ENCODE data around the gene POP4.
A peak's percentile ranks its signal among the peaks of the same experiment; 100 is the strongest.
"Not testable (repeated sequence)": the region's sequence is repeated elsewhere in the genome, so short reads cannot be mapped to it uniquely, and the experiment has no call there.

The POP4 gene, protein sequence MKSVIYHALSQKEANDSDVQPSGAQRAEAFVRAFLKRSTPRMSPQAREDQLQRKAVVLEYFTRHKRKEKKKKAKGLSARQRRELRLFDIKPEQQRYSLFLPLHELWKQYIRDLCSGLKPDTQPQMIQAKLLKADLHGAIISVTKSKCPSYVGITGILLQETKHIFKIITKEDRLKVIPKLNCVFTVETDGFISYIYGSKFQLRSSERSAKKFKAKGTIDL

DNA sequence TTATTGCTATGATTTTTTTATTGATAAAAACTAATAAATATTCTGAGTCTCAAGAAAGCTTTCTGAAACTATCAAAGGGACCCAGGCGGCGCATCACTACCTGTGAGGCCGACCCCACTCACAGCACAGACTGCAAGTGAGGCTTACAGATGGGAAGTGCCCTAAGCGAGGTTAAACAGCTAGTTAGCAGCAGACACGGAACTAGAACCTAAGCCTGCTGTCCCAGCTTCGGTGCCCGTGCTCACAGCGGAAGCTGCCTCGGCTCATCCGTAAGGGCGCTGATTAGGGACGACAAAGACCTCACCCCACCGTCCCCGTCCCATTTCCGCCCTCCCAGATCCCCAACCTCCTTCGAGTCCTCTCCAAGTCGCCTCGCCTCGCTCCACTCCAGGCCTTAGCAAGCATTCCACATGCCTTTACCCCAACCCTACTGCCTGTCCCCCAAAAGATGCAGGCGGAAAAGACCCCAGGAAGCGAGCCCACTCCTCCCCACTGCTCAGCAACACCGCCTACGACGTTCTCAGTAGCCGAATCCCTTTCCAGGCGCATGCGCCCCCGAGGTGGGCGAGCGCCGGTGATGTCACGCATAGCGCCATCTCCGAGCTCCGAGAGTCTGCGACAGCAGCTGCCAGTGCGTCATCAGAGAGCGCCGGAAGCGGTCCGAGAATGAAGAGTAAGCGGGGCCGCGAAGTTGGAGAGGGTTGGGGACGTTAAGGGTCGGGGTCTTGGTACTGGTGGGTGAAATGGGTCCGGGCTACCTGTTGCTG lies at the start of gene POP4:
TSS of gene POP4 (plus strand) at position 631 of the 767 bp plus-strand sequence. CDS start at position 667, 36 bp downstream.
- DNase-seq, result peak; percentile 99

DNA sequence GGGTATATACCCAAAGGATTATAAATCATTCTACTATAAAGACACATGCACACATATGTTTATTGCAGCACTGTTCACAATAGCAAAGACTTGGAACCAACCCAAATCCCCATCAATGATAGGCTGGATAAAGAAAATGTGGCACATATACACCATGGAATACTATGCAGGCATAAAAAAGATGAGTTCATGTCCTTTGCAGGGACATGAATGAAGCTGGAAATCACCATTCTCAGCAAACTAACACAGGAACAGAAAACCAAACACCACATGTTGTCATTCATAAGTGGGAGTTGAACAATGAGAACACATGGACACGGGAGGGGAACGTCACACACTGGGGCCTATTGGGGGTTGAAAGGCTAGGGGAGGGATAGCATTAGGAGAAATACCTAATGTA lies 47.0 kb upstream of the POP4 start:
- not testable (repeated sequence) for DNase-seq

- no peak for DNase-seq
These were observed 46.3 kb upstream of the POP4 start for GRCh38 chr19:29559743-29560142.

DNA sequence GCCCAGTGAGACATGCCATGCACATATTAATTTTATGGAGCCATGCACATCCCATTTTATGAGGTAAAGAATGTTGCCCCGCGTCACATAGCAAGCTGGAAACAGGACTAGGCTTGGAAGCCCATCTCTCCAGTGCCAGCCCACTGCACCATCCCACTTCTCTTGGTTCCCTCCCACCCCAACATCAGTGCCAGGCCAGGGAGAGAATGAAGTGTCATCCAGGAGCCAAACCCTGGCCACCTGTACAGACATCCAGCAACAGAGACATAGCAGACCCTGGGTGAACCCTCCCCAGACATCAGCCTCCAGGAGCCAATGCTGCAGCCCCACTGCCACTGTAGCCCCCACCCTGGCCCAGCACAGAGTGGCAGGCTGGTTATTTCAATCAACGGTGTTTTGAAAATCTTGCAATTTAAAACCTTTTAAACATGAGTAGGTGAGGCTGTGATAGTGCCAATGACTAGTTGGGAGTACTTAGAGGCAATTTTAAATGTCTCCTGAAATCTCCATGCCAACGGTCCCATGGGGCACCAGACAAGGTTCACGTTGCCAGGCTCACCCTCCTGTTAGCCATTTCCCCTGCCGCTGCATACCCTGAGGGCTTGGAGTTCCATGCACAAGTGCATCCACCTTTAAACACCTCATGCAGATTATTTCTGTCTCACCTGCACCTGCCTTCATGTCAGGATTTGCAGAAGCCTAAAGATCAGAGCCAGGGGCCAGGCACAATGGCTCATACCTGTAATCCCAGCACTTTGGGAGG lies 45.6 kb upstream of the POP4 start:
- no peak for DNase-seq

GRCh38 chr19:29561601-29562000 lies 44.5 kb upstream of the POP4 start:
- no peak for DNase-seq

GRCh38 chr19:29562299-29563297 lies 43.5 kb upstream of the POP4 start:
- no peak for DNase-seq

DNA sequence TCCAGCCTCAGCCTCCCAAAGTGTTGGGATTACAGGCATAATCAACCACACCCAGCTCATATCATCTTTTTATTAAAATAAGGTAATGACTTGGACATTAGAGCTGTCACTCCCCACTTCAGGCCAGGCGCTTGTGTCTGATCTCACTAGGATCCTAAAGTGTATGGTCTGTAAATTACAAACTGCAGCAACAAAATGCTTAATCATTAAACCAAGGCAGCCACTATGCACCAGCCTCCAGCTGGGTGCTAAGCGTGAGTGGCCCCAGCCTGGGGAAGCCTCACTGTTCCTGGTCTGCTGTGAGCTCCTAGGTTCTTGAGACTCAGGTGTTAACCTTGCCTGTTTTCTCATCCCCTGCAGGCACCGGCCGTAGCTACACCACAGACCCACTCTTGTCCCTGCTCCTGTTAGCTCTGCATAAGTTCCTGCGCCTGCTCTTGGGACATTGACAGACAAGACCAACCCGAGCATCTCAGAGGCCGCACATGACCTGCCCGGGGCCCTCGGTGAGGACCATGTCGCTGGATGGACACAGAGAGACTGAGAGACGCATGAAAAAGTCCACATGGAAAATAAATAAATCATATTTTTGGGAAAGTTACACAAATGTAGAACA lies 42.5 kb upstream of the POP4 start:
- no peak for DNase-seq

- DNase-seq, result no peak
These were observed 41.5 kb upstream of the POP4 start for GRCh38 chr19:29564574-29565005.

GRCh38 chr19:29565171-29565570 lies 40.9 kb upstream of the POP4 start:
- no peak for DNase-seq

DNA sequence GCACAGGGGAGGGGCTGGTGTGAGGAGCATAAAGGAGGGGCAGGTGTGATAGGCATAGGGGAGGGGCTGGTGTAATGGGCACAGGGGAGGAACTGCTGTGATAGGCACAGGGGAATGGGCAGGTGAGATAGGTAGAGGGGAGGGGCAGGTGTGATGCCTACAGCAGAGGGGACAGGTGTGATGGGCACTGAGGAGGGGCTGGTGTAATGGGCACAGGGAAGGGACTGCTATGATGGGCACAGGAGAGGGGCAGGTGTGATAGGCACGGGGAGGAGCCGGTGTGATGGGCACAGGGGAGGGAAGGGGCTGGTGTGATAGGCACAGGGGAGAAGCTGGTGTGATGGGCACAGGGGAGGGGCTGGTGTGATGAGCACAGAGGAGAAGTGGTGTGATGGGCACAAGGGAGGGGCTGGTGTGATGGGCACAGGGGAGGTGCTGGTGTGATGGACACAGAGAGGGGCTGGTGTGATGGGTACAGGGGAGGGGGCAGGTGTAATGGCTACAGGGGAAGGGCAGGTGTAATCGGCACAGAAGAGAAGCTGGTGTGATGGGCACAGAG lies 39.5 kb upstream of the POP4 start:
- DNase-seq, result no peak

- DNase-seq, result no peak
These were observed 38.6 kb upstream of the POP4 start for GRCh38 chr19:29567366-29567915.

GRCh38 chr19:29568036-29569025 lies 37.8 kb upstream of the POP4 start:
- no peak for DNase-seq

DNA sequence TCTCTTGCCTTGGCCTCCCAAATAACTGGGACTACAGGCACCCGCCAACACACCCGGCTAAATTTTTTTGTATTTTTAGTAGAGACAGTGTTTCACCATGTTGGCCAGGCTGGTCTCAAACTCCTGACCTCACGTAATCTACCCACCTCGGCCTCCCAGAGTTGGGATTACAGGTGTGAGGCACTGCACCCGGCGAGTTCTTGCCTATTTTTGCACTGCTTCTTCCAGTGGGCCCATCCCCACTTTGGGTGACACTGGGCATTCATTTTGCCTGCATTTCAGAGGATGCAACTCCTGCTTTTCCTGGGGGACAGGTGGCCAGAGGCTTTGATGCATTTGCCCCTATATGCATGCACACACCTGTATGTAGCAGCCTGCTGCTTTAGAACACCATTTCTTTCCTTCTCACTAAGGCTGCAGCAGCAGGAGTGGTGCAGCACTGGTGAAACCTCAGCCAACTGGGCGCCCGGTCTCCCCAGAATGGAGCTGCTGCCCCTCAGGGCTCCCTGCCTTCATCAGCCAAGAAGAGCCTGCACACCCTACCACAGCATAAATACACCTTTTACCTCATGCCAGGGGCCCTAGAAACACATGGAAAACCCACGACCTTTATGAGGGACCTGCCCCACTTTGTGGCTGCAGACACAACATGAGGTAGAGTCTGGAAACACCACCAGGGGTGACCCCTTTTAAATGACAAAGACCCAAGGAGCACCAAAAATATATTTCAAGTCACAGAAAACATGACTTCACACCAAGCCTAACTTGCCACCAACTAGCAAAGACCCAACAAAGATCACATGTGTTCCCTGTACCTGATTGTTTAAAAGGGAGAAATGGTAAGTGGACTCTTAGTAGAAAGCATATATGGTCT lies 36.8 kb upstream of the POP4 start:
- DNase-seq, result no peak

GRCh38 chr19:29571181-29571580 lies 34.9 kb upstream of the POP4 start:
- DNase-seq, result no peak

GRCh38 chr19:29573486-29573885 lies 32.6 kb upstream of the POP4 start:
- no peak for DNase-seq

GRCh38 chr19:29574510-29574909 lies 31.6 kb upstream of the POP4 start:
- DNase-seq, result no peak

GRCh38 chr19:29576046-29576606 lies 30.0 kb upstream of the POP4 start:
- peak; percentile 9 to 40 (median 29) for DNase-seq
